Progenitor cell of endocrine pancreas (in vitro differentiated cells): ENCODE data around the gene BAIAP2L1. TPM values are rescaled to one million over a fixed set of nuclear protein-coding genes. Genes with fewer than 3 reads are reported as not detected.
"Not testable (repeated sequence)": the region's sequence is repeated elsewhere in the genome, so short reads cannot be mapped to it uniquely, and the experiment has no call there.

Experiments
- DNase-seq: peaks from one replicate; pipeline ENCODE4 v3.0.0; 2021; ENCODE audit warnings: low spot score; ENCODE audit not compliant: unreplicated experiment
- H3K27ac Mint-ChIP-seq: 2 replicates; pipeline ENCODE4 v1.8.0; 2021; ENCODE audit warnings: mild to moderate bottlenecking, moderate library complexity, mixed read lengths
- H3K27me3 Mint-ChIP-seq: 2 replicates; pipeline ENCODE4 v1.8.0; 2021; ENCODE audit warnings: mixed read lengths
- H3K36me3 Mint-ChIP-seq: 2 replicates; pipeline ENCODE4 v1.8.0; 2022; ENCODE audit warnings: mixed read lengths; ENCODE audit not compliant: insufficient read depth
- H3K4me1 Mint-ChIP-seq: 2 replicates; pipeline ENCODE4 v1.8.0; 2021; ENCODE audit warnings: low read depth, mixed read lengths
- H3K4me3 Mint-ChIP-seq: 2 replicates; pipeline ENCODE4 v1.8.0; 2021; ENCODE audit warnings: low read depth, mild to moderate bottlenecking, moderate library complexity, mixed read lengths
- H3K9me3 Mint-ChIP-seq: 2 replicates; pipeline ENCODE4 v1.8.0; 2021; ENCODE audit warnings: low read depth, mixed read lengths
- total RNA-seq: library from RNA; stranded (reverse); gene quantifications from 2 replicates; pipeline ENCODE4 v1.2.1, GENCODE V29; 2021
- TF ChIP-seq, protein P1 (sequence below): fragments of 200-600 bp; sonication (generic); IDR thresholded peaks from one replicate; pipeline ENCODE4 v1.5.0; 2021; ENCODE audit warnings: antibody characterized with exemption, mild to moderate bottlenecking; ENCODE audit not compliant: unreplicated experiment

Gene BAIAP2L1
- total RNA-seq, 1 donor from 2014 or later = 34.2 TPM

DNA sequence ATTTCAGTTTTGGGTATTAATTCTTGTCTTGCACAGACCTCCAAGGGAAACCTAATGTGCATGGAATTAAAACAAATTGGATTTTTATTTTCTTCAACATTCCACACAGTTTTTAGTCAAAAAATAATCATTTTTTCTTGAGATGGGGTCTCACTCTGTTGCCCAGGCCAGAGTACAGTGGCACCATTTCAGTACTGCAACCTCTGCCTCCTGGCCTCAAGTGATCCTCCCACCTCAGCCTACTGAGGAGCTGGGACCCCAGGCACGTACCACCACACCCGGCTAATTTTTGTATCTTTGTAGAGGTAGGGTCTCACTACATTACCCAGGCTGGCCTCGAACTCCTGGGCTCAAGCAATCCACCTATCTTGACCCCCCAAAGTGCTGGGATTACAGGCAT lies 4.9 kb downstream of the BAIAP2L1 start:
- Mint-ChIP-seq H3K36me3 (peaks cover 1% of the 10 kb centered on the region), H3K27ac (no peak overlapping the region), H3K4me3 (no peak overlapping the region), H3K27me3 (no peaks in the 10 kb centered on the region), H3K9me3 (no peaks in the 10 kb centered on the region), H3K4me1 (peaks cover 28% of the 10 kb centered on the region)
- no peak for DNase-seq
- TF ChIP-seq, protein P1, sequence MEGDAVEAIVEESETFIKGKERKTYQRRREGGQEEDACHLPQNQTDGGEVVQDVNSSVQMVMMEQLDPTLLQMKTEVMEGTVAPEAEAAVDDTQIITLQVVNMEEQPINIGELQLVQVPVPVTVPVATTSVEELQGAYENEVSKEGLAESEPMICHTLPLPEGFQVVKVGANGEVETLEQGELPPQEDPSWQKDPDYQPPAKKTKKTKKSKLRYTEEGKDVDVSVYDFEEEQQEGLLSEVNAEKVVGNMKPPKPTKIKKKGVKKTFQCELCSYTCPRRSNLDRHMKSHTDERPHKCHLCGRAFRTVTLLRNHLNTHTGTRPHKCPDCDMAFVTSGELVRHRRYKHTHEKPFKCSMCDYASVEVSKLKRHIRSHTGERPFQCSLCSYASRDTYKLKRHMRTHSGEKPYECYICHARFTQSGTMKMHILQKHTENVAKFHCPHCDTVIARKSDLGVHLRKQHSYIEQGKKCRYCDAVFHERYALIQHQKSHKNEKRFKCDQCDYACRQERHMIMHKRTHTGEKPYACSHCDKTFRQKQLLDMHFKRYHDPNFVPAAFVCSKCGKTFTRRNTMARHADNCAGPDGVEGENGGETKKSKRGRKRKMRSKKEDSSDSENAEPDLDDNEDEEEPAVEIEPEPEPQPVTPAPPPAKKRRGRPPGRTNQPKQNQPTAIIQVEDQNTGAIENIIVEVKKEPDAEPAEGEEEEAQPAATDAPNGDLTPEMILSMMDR = no peak

- no peak overlapping the region for H3K27ac Mint-ChIP-seq
- no peaks in the 10 kb centered on the region for H3K9me3 Mint-ChIP-seq
- TF ChIP-seq, protein P1 = no peak
- peaks cover 1% of the 10 kb centered on the region for H3K36me3 Mint-ChIP-seq
- H3K4me3 Mint-ChIP-seq = no peak overlapping the region
- peaks cover 28% of the 10 kb centered on the region for H3K4me1 Mint-ChIP-seq
- no peak for DNase-seq
- no peaks in the 10 kb centered on the region for H3K27me3 Mint-ChIP-seq
Measured at GRCh38 chr7:98395481-98395880, 5.4 kb downstream of the BAIAP2L1 start.

- TF ChIP-seq, protein P1 = no peak
- Mint-ChIP-seq H3K36me3 (peaks cover 1% of the 10 kb centered on the region), H3K27me3 (no peaks in the 10 kb centered on the region), H3K27ac (no peak overlapping the region), H3K4me1 (peaks cover 24% of the 10 kb centered on the region), H3K4me3 (no peak overlapping the region), H3K9me3 (no peaks in the 10 kb centered on the region)
- no peak for DNase-seq
Measured at GRCh38 chr7:98394377-98394836, 6.5 kb downstream of the BAIAP2L1 start.

DNA sequence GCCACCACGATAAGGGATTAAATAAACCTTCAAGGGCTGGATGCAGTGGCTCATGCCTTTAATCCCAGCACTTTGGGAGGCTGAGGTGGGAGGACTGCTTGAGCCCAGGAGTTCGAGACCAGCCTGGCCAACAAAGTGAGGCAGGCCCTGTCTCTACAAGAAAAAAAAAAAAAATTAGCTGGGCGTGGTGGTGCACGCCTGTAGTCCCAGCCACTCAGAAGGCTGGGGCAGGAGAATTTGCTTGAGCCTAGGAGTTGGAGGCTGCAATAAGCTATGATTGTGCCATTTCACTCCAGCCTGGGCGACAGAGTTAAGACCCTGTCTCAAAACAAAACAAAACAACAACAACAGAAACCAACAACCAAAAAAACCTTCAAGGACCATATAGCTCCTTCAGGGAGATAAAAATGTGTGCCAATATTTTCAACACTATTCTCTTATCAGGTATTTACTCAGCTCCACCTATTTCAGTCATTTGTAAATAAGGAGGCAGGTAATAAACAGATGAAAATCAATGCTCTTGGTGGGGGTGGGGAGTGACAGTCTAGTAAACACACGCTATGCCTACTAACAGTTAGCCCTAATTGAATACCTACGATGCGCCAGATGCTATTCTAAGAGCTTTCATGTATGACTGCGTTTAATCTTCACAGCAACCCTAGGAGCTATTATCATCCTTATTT lies 13.2 kb downstream of the BAIAP2L1 start:
- H3K27ac Mint-ChIP-seq = no peak overlapping the region
- H3K27me3 Mint-ChIP-seq = no peaks in the 10 kb centered on the region
- TF ChIP-seq, protein P1 = no peak
- no peak for DNase-seq
- peaks cover 11% of the 10 kb centered on the region for H3K4me1 Mint-ChIP-seq
- H3K36me3 Mint-ChIP-seq = peaks cover 6% of the 10 kb centered on the region
- H3K9me3 Mint-ChIP-seq = no peaks in the 10 kb centered on the region
- H3K4me3 Mint-ChIP-seq = no peak overlapping the region

- Mint-ChIP-seq H3K4me1 (peaks cover 9% of the 10 kb centered on the region), H3K27me3 (no peaks in the 10 kb centered on the region), H3K27ac (peak overlapping the region; percentile 8), H3K9me3 (no peaks in the 10 kb centered on the region), H3K4me3 (no peak overlapping the region), H3K36me3 (peaks cover 6% of the 10 kb centered on the region)
- TF ChIP-seq, protein P1 = no peak
- no peak for DNase-seq
Measured at GRCh38 chr7:98387131-98387530, 13.8 kb downstream of the BAIAP2L1 start.

GRCh38 chr7:98385532-98385931 lies 15.4 kb downstream of the BAIAP2L1 start:
- Mint-ChIP-seq H3K4me1 (peaks cover 10% of the 10 kb centered on the region), H3K36me3 (peaks cover 11% of the 10 kb centered on the region)
- H3K27ac Mint-ChIP-seq, H3K4me3 Mint-ChIP-seq, H3K9me3 Mint-ChIP-seq, DNase-seq, H3K27me3 Mint-ChIP-seq: not testable (repeated sequence)
